Glomerular visceral epithelial cell (primary cell): ENCODE measurements around the gene EEF1G.
"Not testable (repeated sequence)": the region's sequence is repeated elsewhere in the genome, so short reads cannot be mapped to it uniquely, and the experiment has no call there.

Experiments used
- DNase-seq: peaks from one replicate; pipeline ENCODE4 v3.0.0-alpha.2; 2016; ENCODE audit errors: extremely low spot score

The EEF1G gene

GRCh38 chr11:62603776-62604299, 30.1 kb upstream of the EEF1G start:
- no peak for DNase-seq

GRCh38 chr11:62603072-62603408, 29.3 kb upstream of the EEF1G start:
- no peak for DNase-seq

GRCh38 chr11:62602141-62603071, 28.7 kb upstream of the EEF1G start:
- DNase-seq = no peak

GRCh38 chr11:62601372-62602140, 27.9 kb upstream of the EEF1G start, which contains the start of gene MTA2:
TSS of gene MTA2 (minus strand) at chr11:62601865. CDS start at chr11:62601450, 415 bp downstream.
- peak; percentile 98 for DNase-seq

- peak; percentile 37 for DNase-seq
Observed at GRCh38 chr11:62601122-62601371, 27.4 kb upstream of the EEF1G start.

- no peak for DNase-seq
Observed at GRCh38 chr11:62600367-62601121, 26.9 kb upstream of the EEF1G start.

- no peak for DNase-seq
Observed at GRCh38 chr11:62599901-62600300, 26.2 kb upstream of the EEF1G start.

GRCh38 chr11:62599069-62599696, 25.5 kb upstream of the EEF1G start:
- DNase-seq = peak; percentile 96

- no peak for DNase-seq
Observed at GRCh38 chr11:62595124-62595523, 21.4 kb upstream of the EEF1G start.

GRCh38 chr11:62593434-62594044, 19.8 kb upstream of the EEF1G start:
- DNase-seq = peak; percentile 56

- no peak for DNase-seq
Observed at GRCh38 chr11:62592989-62593421, 19.3 kb upstream of the EEF1G start.

- no peak for DNase-seq
Observed at GRCh38 chr11:62592146-62592815, 18.6 kb upstream of the EEF1G start.

GRCh38 chr11:62591448-62592145, 17.9 kb upstream of the EEF1G start, which contains the start of gene TUT1:
TSS of gene TUT1 (minus strand) at chr11:62591523. CDS start at chr11:62591485, 38 bp downstream.
- DNase-seq = peak; percentile 98

GRCh38 chr11:62588966-62589637, 15.4 kb upstream of the EEF1G start:
- DNase-seq = peak; percentile 26

- DNase-seq = not testable (repeated sequence)
Observed at GRCh38 chr11:62585356-62585755, 11.7 kb upstream of the EEF1G start.

- DNase-seq = not testable (repeated sequence)
Observed at GRCh38 chr11:62581735-62582134, 8.0 kb upstream of the EEF1G start.

GRCh38 chr11:62580959-62581715, 7.4 kb upstream of the EEF1G start:
- DNase-seq = no peak

GRCh38 chr11:62579252-62579651, 5.6 kb upstream of the EEF1G start:
- no peak for DNase-seq
